Colonic mucosa (tissue), 4 donors: ENCODE results near the gene MTOR. TPM values are rescaled to one million over a fixed set of nuclear protein-coding genes. Genes with fewer than 3 reads are reported as not detected.

Experiments used
- DNase-seq: peaks from one replicate; pipeline ENCODE4 v3.0.0-alpha.2; 2020
- H3K27ac ChIP-seq: fragments of 200-600 bp; one replicate; pipeline ENCODE4 v1.8.0; 2021
- H3K27me3 ChIP-seq: fragments of 200-600 bp; one replicate; pipeline ENCODE4 v1.8.0; 2021
- H3K36me3 ChIP-seq: fragments of 200-600 bp; one replicate; pipeline ENCODE4 v1.8.0; 2021
- H3K4me1 ChIP-seq: fragments of 200-600 bp; one replicate; pipeline ENCODE4 v1.8.0; 2021; ENCODE audit warnings: mild to moderate bottlenecking
- H3K4me3 ChIP-seq: fragments of 200-600 bp; one replicate; pipeline ENCODE4 v1.8.0; 2021
- H3K9ac ChIP-seq, 2 donors: one replicate each; pipeline ENCODE4 v1.7.0; 2013; ENCODE audit warnings: control low read depth in 2 of 2, low read depth in 2 of 2, low read length in 2 of 2
- H3K9me3 ChIP-seq: fragments of 200-600 bp; one replicate; pipeline ENCODE4 v1.8.0; 2021
- intact Hi-C: fragments of 100-400 bp; cut with DNase I; formaldehyde crosslinking; loops from one replicate; pipeline ENCODE4 v1.14.1; 2022
- total RNA-seq, 2 donors: library from RNA; stranded (reverse); fragmentation: NEBNext Ultra II Directional in 1 of 2; extraction: Animal tissue kit (Norgen Biotek cat#: 25700) in 1 of 2; gene quantifications; one replicate each; pipeline ENCODE4 v1.2.1, GENCODE V29; 2021
- TF ChIP-seq, protein P1 (sequence below): fragments of 200-600 bp; IDR thresholded peaks from one replicate; pipeline ENCODE4 v1.8.0; 2022; ENCODE audit warnings: antibody characterized with exemption, mild to moderate bottlenecking
- donor health status: healthy.
- donor health status: DM: no; HTN: no; CAD: no.
- donor health status: DM: no; HTN: no; CAD: no.

The MTOR gene
- total RNA-seq, 2 donors from 2014 or later, result 29.9 to 50.2 TPM

DNA sequence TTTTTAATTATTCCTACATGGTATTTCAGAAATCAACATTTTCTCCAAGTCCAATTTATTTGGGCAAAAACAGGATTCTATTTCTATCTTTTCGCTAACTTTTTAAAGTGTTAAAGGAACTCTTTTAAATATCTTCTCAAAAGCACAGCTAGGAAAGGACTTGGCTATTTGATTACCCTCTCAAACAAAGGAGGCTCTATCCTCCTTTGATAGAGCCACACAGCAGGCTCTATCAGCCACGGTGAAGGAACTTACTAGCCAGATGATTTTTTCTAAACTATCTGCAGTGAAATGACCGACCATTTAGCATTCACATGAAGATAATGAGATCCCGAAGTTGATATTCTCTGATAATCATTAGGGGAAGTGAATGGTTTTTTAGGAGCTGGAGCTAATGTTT is 64.1 kb downstream of the MTOR start:
- H3K4me1 ChIP-seq, result no peaks in the 10 kb centered on the region
- H3K27me3 ChIP-seq, result no peaks in the 10 kb centered on the region
- TF ChIP-seq, protein P1, sequence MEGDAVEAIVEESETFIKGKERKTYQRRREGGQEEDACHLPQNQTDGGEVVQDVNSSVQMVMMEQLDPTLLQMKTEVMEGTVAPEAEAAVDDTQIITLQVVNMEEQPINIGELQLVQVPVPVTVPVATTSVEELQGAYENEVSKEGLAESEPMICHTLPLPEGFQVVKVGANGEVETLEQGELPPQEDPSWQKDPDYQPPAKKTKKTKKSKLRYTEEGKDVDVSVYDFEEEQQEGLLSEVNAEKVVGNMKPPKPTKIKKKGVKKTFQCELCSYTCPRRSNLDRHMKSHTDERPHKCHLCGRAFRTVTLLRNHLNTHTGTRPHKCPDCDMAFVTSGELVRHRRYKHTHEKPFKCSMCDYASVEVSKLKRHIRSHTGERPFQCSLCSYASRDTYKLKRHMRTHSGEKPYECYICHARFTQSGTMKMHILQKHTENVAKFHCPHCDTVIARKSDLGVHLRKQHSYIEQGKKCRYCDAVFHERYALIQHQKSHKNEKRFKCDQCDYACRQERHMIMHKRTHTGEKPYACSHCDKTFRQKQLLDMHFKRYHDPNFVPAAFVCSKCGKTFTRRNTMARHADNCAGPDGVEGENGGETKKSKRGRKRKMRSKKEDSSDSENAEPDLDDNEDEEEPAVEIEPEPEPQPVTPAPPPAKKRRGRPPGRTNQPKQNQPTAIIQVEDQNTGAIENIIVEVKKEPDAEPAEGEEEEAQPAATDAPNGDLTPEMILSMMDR, result no peak
- intact Hi-C loops, result no loop called here
- no peak overlapping the region for H3K9ac ChIP-seq
- H3K27ac ChIP-seq, result no peak overlapping the region
- DNase-seq, result no peak
- no peak overlapping the region for H3K4me3 ChIP-seq
- H3K36me3 ChIP-seq, result no peaks in the 10 kb centered on the region
- H3K9me3 ChIP-seq, result no peaks in the 10 kb centered on the region

DNA sequence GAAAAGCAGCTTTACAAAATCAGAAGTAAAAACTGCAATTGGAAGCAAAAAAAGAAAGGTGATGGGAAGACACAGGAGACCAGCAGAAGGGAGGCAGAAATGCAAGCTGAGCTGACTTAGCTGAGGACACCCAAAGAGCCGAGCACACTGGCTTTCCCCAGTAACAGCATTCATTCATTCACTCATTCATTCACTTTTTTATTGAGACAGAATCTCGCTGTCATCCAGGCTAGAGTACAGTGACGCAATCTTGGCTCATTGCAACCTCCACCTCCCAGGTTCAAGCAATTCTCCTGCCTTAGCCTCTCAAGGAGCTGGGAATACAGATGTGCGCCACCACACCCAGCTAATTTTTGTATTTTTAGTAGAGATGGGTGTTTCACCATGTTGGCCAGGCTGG is 65.0 kb downstream of the MTOR start:
- H3K27ac ChIP-seq, result no peak overlapping the region
- no peak overlapping the region for H3K4me3 ChIP-seq
- H3K27me3 ChIP-seq, result no peaks in the 10 kb centered on the region
- DNase-seq, result no peak
- H3K9me3 ChIP-seq, result no peaks in the 10 kb centered on the region
- intact Hi-C loops, result no loop called here
- no peak overlapping the region for H3K9ac ChIP-seq
- TF ChIP-seq, protein P1, result no peak
- no peaks in the 10 kb centered on the region for H3K36me3 ChIP-seq
- H3K4me1 ChIP-seq, result no peaks in the 10 kb centered on the region

DNA sequence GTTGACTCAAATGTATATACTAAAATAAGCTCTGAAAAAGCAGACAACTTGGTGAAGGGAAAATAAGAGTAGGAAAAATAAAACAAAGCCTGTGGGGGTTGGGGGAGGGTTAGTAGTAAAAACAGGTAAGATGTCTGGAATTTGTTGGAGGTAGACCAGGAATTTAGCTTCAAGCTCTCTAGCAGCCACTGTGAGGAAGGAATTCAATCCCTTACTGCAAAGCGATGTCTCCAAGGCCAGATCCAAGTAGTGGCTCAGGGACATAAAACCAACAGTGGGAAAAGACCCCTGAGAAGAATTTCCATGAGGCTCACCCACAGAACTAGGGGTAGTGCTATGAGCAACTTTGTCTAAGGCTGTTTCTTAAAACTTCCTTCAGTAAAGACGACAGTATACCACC is 65.4 kb downstream of the MTOR start:
- H3K4me1 ChIP-seq, result no peaks in the 10 kb centered on the region
- TF ChIP-seq, protein P1, result no peak
- no peaks in the 10 kb centered on the region for H3K36me3 ChIP-seq
- no peak overlapping the region for H3K4me3 ChIP-seq
- intact Hi-C loops, result no loop called here
- no peaks in the 10 kb centered on the region for H3K9me3 ChIP-seq
- no peak for DNase-seq
- H3K27me3 ChIP-seq, result no peaks in the 10 kb centered on the region
- H3K27ac ChIP-seq, result no peak overlapping the region
- H3K9ac ChIP-seq, result no peak overlapping the region

DNA sequence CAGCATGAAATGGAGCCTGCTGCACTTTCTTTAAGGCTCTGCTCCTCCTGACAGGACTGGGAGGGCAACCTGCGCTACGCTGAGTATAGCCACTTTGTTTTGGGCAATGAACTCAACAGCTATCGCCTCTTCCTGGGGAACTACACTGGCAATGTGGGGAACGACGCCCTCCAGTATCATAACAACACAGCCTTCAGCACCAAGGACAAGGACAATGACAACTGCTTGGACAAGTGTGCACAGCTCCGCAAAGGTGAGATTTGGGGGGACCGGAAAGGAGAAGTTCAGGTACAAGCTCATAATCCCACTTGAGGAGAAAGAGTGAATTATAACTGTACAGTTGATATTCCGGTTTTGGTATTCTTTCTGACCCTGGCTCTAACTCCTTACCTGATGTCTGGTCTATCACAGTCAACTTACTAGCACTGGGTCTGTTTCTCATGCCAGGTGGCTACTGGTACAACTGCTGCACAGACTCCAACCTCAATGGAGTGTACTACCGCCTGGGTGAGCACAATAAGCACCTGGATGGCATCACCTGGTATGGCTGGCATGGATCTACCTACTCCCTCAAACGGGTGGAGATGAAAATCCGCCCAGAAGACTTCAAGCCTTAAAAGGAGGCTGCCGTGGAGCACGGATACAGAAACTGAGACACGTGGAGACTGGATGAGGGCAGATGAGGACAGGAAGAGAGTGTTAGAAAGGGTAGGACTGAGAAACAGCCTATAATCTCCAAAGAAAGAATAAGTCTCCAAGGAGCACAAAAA is 67.8 kb downstream of the MTOR start:
- intact Hi-C loops, result no loop called here
- Histone ChIP-seq H3K27ac (no peak overlapping the region), H3K4me1 (no peaks in the 10 kb centered on the region), H3K27me3 (no peaks in the 10 kb centered on the region), H3K9ac (no peak overlapping the region), H3K4me3 (no peak overlapping the region), H3K9me3 (no peaks in the 10 kb centered on the region), H3K36me3 (no peaks in the 10 kb centered on the region)
- TF ChIP-seq, protein P1, result no peak
- DNase-seq, result no peak

DNA sequence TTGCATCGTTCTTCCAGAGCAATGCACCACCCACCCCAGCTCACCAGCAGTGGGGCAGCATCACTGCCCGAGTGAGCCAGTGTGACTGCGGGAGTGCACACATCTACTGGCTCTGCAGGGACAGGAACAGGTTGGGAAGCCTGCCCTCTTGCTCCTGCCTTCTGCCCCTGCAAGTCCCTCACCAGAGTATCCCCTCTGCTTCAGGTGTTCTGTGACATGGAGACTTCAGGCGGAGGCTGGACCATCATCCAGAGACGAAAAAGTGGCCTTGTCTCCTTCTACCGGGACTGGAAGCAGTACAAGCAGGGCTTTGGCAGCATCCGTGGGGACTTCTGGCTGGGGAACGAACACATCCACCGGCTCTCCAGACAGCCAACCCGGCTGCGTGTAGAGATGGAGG is 69.0 kb downstream of the MTOR start:
- intact Hi-C loops, result no loop called here
- H3K9me3 ChIP-seq, result no peaks in the 10 kb centered on the region

More for the DNA sequence above, 69.0 kb downstream of the MTOR start:
- no peak for DNase-seq
- TF ChIP-seq, protein P1, result no peak
- no peak overlapping the region for H3K9ac ChIP-seq
- H3K4me3 ChIP-seq, result no peak overlapping the region
- H3K4me1 ChIP-seq, result no peaks in the 10 kb centered on the region
- H3K27me3 ChIP-seq, result no peaks in the 10 kb centered on the region
- H3K36me3 ChIP-seq, result no peaks in the 10 kb centered on the region
- no peak overlapping the region for H3K27ac ChIP-seq
